HUDEP-2 (cell line): ENCODE data around the gene CD164.
"Not testable (repeated sequence)": the region's sequence is repeated elsewhere in the genome, so short reads cannot be mapped to it uniquely, and the experiment has no call there.

Source experiments
- DNase-seq, 76 experiments: peaks; one replicate each; lab custom pipeline; 2025; ENCODE audit not compliant: unreplicated experiment in 76 of 76; lab: John Stamatoyannopoulos, UW

Gene CD164

GRCh38 chr6:109345986-109346385 is 36.3 kb downstream of the CD164 start:
- DNase-seq: no peak

DNA sequence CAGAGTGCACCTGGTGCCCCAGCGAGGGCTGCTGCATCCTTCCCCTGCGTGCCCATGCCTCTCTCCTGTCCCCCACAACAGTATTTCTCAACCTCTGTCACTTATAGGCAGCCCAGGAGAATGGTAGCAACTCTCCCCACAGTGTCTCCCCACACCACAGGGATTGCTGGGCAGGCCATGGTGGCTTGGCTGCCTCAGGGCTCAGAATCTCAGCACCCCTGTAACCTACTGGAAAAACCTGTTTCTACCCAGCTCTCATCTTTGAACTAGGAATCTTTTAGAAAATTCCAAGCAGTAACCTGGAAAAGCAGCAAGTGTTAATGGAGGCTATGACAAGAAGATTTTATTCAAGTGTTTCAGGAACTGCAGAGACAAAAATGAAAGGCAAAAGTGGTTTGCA is 38.0 kb downstream of the CD164 start:
- no peak for DNase-seq

GRCh38 chr6:109343518-109343917 is 38.7 kb downstream of the CD164 start:
- no peak for DNase-seq

GRCh38 chr6:109342911-109343310 is 39.4 kb downstream of the CD164 start:
- DNase-seq: no peak

DNA sequence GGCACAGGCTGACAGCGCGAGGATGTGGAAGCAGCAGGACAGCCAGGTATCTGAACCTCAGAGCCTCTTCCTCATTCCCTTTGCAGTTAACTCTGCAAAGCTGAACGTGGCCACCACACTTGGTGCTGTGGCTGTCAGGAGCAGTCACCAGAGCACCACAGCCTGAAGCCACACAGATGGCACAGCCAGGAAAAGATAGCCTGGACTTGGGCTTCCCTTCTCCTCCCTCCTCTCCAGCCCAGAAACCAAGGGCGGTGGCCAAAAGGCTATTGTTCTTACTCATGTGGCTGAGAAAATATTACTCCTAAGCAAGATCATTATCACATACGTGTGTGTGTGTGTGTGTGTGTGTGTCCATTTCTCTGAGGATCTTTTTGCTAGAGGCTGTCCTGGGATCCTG is 39.8 kb downstream of the CD164 start:
- peak in 69 of 76 experiments; percentile 16 to 78 (median 47) for DNase-seq

DNA sequence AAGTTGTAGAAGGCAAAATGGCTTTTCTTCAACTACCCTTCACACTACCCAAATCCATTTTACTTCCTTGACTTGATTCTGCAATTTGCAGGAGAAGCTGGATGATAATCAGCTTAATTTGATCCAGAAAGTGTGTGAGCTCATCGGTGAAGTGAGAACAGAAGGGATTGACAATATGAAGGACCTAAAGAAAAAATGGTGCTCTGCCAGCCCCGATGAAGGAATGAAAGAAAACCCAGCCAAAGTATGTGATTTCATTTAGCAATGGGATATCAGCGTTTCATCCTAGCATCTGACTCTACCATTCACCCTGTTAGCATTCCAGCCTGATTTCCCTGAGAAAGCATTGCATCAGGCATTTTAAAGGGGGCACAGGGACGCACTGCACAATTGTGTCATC is 41.5 kb downstream of the CD164 start:
- DNase-seq: no peak

DNA sequence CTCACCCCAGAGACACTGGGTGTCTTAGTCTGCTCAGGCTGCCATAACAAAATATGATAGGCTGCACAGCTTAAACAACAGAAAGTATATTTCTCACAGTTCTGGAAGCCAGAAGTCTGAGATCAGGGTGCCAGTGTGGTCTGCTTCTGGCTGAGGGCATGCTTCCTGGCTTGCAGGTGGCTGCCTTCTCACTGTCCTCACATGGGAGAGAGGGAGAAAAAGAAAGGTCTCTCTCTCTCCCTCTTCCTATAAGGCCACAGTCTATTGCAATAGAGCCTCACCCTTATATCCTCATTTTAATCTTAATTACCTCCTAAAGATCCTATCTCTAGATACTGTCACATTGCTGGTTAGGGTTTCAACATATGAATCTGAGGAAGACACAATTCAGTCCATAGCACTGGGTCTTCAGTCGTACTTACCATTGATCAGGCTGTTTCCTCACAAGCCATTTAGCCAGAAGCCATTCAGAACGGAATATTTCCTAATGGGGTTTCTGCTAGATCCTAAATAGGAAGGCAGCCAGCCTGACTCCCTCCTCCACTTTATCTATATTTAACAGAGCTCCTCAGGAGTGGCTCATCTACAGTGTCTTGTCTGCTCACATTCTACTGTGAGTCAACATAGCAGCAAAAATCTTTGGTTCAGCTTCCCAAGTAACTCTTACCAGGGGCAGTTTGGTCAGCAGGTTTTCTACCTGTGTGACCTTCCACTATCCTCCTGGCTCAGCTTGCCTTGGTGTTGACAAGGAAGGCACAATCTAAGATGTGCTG is 42.2 kb downstream of the CD164 start:
- DNase-seq: peak in 61 of 76 experiments; percentile 16 to 83 (median 50)

GRCh38 chr6:109336221-109336961 is 45.9 kb downstream of the CD164 start:
- no peak for DNase-seq

DNA sequence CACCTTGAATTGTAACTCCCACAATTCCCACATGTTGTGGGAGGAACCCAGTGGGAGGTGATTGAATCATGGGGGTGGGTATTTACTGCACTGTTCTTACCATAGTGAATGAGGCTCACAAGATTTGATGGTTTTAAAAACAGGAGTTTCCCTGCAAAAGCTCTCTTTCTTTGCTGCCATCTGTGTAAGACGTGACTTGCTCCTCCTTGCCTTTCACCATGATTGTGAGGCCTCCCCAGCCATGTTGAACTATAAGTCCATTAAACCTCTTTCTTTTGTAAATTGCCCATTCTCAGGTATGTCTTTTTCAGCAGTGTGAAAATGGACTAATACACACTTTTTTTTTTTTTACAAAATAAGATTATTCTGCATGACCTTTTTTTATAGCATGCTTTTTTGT is 48.4 kb downstream of the CD164 start:
- not testable (repeated sequence) for DNase-seq

GRCh38 chr6:109332748-109333147 is 49.5 kb downstream of the CD164 start:
- DNase-seq: no peak

DNA sequence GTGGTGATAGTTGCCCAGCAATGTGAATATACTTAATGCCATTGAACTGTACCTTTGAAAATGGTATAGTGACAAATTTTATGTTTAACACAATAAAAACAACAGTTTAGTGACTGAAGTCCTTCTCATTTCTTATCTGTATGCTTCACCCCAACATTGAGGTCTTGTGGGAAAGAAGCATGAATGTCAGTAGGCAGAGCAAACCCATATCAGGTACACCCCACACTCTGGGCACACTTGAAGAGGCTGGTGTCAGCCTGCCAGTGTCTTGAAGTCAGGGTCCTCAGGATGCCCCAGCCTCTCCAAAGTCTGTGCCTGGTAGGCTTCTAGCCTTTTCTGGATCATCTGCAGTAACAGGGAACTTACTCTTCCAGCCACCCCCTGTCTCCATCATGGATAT is 51.2 kb downstream of the CD164 start:
- no peak for DNase-seq

- no peak for DNase-seq
Observed at GRCh38 chr6:109330263-109330662, 52.0 kb downstream of the CD164 start.

DNA sequence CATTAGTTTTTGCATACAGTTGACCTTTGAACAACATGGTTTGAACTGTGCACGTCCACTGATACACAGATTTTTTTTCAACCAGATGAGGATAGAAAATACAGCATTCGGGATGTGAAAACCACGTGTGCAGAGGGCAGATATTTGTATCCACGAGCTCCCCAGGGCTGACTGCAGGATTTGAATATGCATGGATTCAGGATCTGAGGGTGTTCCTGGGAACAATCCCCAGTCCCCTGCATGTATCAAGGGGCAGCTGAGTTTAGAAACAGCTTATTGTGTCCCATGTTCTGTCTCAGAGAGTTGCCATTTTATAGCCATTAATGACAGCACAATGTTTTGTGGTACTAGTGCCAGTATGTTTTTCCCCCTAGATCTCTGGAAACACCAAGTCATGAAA is 53.6 kb downstream of the CD164 start:
- no peak for DNase-seq

DNA sequence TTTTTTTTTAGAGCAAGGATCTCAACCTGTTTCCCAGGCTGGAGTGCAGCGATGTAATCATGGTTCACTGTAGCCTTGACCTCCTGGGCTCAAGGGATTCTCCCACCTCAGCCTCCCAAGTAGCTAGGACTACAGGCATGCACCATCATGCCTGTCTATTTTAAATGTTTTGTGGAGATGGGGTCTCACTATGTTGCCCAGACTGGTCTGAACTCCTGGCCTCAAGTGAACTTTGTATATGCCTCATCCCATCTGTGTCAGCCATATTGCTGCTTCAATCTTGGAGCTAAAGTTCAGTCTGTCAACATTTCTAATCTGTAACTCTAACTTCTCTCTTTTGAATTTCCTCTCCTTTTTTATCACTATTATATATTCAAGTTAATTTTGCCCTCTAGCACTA is 54.3 kb downstream of the CD164 start:
- DNase-seq: no peak

- DNase-seq: no peak
Observed at GRCh38 chr6:109327491-109327890, 54.8 kb downstream of the CD164 start.

DNA sequence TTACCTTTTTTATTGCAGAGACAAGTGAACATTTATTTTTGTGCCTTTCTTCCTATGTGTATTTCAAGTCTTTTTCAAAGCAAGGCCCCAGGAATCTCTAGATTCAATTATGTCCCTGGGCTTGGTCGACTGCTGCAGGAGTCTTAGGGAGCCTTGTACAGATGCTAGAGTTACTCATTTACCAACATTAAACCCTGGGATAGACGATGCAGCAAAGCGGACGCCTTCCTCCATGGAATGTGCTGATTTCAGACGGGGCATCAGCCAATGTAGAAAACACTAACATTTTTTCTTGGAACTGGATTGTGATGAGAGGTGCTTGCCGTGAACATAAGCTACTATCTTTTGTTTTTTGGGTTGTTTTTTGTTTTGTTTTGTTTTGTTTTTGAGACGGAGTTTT is 55.9 kb downstream of the CD164 start:
- DNase-seq: no peak

- no peak for DNase-seq
Observed at GRCh38 chr6:109325400-109325801, 56.9 kb downstream of the CD164 start.

- no peak for DNase-seq
Observed at GRCh38 chr6:109323241-109323640, 59.0 kb downstream of the CD164 start.

DNA sequence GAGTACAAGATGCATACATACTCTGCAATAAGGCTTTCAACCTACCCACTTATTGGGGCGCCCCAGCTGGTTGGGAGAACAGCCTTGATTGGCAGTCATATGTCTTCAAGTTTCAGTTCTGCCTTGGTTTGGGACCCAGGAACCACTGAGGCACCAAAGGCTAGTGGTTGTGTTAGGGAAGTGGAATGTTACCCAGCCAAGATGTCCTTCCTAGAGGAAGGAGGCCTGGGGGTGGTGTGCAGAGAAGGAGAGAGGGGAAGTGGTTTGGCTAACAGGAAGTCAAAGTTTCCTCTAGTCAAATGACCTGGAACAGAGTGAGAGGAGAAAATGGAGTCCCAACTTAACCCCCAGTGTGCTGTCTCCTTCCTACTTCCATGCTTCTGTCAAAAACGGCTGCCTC is 59.4 kb downstream of the CD164 start:
- DNase-seq: no peak

- DNase-seq: no peak
Observed at GRCh38 chr6:109321752-109322151, 60.5 kb downstream of the CD164 start.

GRCh38 chr6:109320072-109320471 is 62.2 kb downstream of the CD164 start:
- no peak for DNase-seq

DNA sequence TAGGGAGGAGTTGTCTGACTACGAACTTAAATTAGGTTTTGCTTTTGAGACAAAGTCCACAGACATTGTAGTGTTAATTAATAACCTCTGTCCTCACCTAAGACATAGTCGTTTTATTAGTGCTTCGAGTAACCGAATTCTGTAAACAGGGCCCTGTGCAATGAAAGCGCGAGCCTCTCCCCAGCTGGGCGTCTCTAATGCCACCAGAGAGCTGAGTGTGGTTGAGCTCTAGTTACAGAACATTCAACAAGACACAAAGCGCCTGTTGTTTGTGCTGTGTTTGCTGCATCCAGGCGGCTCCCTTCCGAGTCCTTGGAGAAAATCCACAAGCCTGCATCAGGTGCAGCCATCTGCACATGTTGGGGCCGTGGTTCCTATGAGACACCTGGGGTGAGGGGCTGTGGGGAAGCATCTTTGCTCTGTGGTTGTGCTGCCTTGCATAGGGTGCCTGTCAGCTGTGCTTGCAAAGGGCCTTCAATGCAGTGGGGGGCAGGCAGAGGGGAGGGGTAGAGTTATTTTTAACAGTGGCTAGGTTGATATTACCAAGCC is 63.9 kb downstream of the CD164 start:
- DNase-seq: no peak
